Heart left ventricle (tissue), 13 donors: Measurements from ENCODE around the gene PLXNB3.

Experiments
- POLR2A ChIP-seq, 2 donors: fragments of 450-650 bp; IDR thresholded peaks; one replicate each; pipeline ENCODE4 v1.6.1; 2017; ENCODE audit warnings: antibody characterized with exemption in 2 of 2, mild to moderate bottlenecking in 2 of 2, moderate library complexity in 2 of 2
- TF ChIP-seq, protein P1 (sequence below), 12 donors: fragments of 200-600 bp; sonication (generic) in 4 of 12; IDR thresholded peaks; one replicate each; pipeline versions ENCODE4 v1.5.0 to v1.8.0; 2018 to 2022; ENCODE audit warnings: antibody characterized with exemption in 12 of 12, mild to moderate bottlenecking in 5 of 12
- donor health status: ischemic (EF 13 %, LVEDD 7.1; RV severe dilation, severe dysfunction).
- donor health status: DM: no; HTN: yes; CAD: no.
- donor health status: DM: no; HTN: no; CAD: no.
- donor health status: ischemic (EF 25% LVEDD 6.9; RV normal size, moderate dysfunction).
- donor health status: ischemic (EF 25% LVEDD 5.7; RV mildly dilated, moderate dysfunction).
- donor health status: ischemic (EF 35%, LVEDD 5.7; RV mildly dilated, moderate dysfunction).
- donor health status: nonischemic (EF 11% LVEDD 7.7; RV severe dilation, severe dysfunction).
- donor health status: DM: yes; HTN: yes; CAD: no.
- donor health status: PGD.
- donor health status: ischemic (EF 29% LVEDD 5.4; RV normal size, mild dysfunction).
- donor health status: nonischemic (EF 23%, LVEDD 6.1; RV moderate dilation, normal function).

DNA sequence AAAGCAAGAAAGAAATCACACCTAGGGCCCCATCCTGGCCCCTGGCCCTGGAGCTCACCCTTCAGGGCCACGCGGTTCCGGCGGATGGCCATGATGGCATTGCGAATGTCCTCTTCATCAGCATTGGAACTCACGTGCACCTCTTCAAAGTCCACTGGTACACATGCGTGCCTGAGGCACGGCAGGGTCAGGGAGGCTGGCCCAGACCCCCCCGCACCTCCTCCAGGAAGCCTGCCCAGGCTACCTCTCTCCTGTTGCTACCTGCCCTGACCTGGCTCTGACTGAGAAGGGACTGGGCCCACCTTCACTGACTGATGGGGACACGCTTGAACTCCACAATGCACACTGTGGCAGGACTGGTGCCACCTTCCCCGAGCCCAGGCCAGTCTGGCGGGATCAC lies 25.6 kb downstream of the PLXNB3 start:
- TF ChIP-seq, protein P1, sequence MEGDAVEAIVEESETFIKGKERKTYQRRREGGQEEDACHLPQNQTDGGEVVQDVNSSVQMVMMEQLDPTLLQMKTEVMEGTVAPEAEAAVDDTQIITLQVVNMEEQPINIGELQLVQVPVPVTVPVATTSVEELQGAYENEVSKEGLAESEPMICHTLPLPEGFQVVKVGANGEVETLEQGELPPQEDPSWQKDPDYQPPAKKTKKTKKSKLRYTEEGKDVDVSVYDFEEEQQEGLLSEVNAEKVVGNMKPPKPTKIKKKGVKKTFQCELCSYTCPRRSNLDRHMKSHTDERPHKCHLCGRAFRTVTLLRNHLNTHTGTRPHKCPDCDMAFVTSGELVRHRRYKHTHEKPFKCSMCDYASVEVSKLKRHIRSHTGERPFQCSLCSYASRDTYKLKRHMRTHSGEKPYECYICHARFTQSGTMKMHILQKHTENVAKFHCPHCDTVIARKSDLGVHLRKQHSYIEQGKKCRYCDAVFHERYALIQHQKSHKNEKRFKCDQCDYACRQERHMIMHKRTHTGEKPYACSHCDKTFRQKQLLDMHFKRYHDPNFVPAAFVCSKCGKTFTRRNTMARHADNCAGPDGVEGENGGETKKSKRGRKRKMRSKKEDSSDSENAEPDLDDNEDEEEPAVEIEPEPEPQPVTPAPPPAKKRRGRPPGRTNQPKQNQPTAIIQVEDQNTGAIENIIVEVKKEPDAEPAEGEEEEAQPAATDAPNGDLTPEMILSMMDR (IDR thresholded peaks at IDR 0.05): no peak
- no peak for TF ChIP-seq POLR2A (IDR thresholded peaks at IDR 0.05)
